Measurements from ENCODE around the gene EPB41L5.

GRCh38 chr2:120037995-120038541 is 25.2 kb downstream of the EPB41L5 start:
- TF ChIP-seq GATA2 (IDR thresholded peaks at IDR 0.05; ENCODE audit: low read depth, low read length): no peak
- TF ChIP-seq GATA3 (IDR thresholded peaks at IDR 0.05; ENCODE audit: low read depth, low read length): no peak

All from SH-SY5Y (cell line).